HG02938 (cell line): ENCODE results near the gene TCF12.

Experiments
- ATAC-seq: cut with Tn5 transposase; IDR thresholded peaks from one replicate; pipeline ENCODE4 v1.9.1; 2021; ENCODE audit warnings: mild to moderate bottlenecking, moderate library complexity; ENCODE audit not compliant: unreplicated experiment

TCF12 gene

GRCh38 chr15:57044072-57044702, 125.7 kb downstream of the TCF12 start:
- ATAC-seq = no peak

- no peak for ATAC-seq
Measured at GRCh38 chr15:57044970-57045369, 126.5 kb downstream of the TCF12 start.

- ATAC-seq = peak; percentile 73
Measured at GRCh38 chr15:57045741-57046382, 127.4 kb downstream of the TCF12 start.

GRCh38 chr15:57048930-57049549, 130.6 kb downstream of the TCF12 start:
- no peak for ATAC-seq

- no peak for ATAC-seq
Measured at GRCh38 chr15:57053470-57053869, 135.0 kb downstream of the TCF12 start.

GRCh38 chr15:57054204-57054750, 135.8 kb downstream of the TCF12 start:
- no peak for ATAC-seq

- ATAC-seq = no peak
Measured at GRCh38 chr15:57056357-57056756, 137.9 kb downstream of the TCF12 start.

- ATAC-seq = no peak
Measured at GRCh38 chr15:57057134-57057930, 138.9 kb downstream of the TCF12 start.

- no peak for ATAC-seq
Measured at GRCh38 chr15:57059026-57059660, 140.7 kb downstream of the TCF12 start.

- ATAC-seq = no peak
Measured at GRCh38 chr15:57060799-57061198, 142.4 kb downstream of the TCF12 start.

GRCh38 chr15:57061281-57061680, 142.8 kb downstream of the TCF12 start:
- ATAC-seq = no peak

- no peak for ATAC-seq
Measured at GRCh38 chr15:57061696-57062095, 143.3 kb downstream of the TCF12 start.

GRCh38 chr15:57064033-57064432, 145.6 kb downstream of the TCF12 start:
- ATAC-seq = no peak

- no peak for ATAC-seq
Measured at GRCh38 chr15:57069423-57069822, 151.0 kb downstream of the TCF12 start.

GRCh38 chr15:57070674-57071073, 152.2 kb downstream of the TCF12 start:
- ATAC-seq = no peak

GRCh38 chr15:57079446-57079845, 161.0 kb downstream of the TCF12 start:
- ATAC-seq = no peak

- peak; percentile 49 for ATAC-seq
Measured at GRCh38 chr15:57079931-57080620, 161.6 kb downstream of the TCF12 start.

GRCh38 chr15:57082054-57082728, 163.7 kb downstream of the TCF12 start:
- no peak for ATAC-seq

GRCh38 chr15:57084192-57084591, 165.7 kb downstream of the TCF12 start:
- ATAC-seq = no peak

GRCh38 chr15:57085267-57085666, 166.8 kb downstream of the TCF12 start:
- no peak for ATAC-seq
